Measurements from ENCODE around the gene NPAS2. TPM values are rescaled to one million over a fixed set of nuclear protein-coding genes. Genes with fewer than 3 reads are reported as not detected.

Gene NPAS2
- total RNA-seq, 5 donors from 2014 or later (not counting 1 experiment from before 2014, with no cell fraction given), result 3.5 to 9.5 (median 4.4) TPM

DNA sequence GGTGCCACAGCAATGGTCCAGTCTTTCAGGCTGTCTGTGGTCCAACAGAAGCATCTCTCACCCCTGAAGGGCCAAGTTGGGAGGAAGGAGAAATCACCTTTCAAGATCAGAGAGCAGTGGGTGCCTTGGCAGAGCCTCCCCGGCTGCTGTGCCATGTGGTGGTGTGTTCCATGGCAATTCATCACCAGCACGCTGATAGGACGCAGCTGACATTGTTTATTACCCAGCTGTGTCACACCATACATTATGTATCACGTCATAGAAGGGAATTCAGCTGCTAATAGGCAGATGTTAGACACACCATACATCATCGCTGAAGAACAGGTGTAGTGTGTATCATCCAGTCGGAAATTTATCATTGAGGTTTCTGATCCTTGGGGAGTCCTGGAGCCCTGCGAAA is 152.5 kb downstream of the NPAS2 start:
- no peak for DNase-seq
- H3K27ac Mint-ChIP-seq, result no peak overlapping the region
- ChIA-PET CTCF (interaction anchor here in 1 of 2 donors (0.6 kb wide), 1 partner anchor 14 kb away, joined by 5 read pairs; no protein-coding TSS in a partner anchor), POLR2A (no interaction called here)
- H3K27me3 Mint-ChIP-seq, result peaks cover 0 to 6% of the 10 kb centered on the region in 2 donors
- no peak for ATAC-seq (replicated peaks in 1 of 4)
- Histone ChIP-seq H3K36me3 (ENCODE audit: control insufficient read depth in 2 of 2, extremely low read depth in 1 of 2, insufficient read depth in 1 of 2, low read length in 1 of 2) (no peaks in the 10 kb centered on the region), H3K27ac (ENCODE audit: low read length) (no peak overlapping the region), H3K27me3 (replicated peaks in 1 of 2; ENCODE audit: control insufficient read depth in 2 of 2, extremely low read depth in 1 of 2, insufficient read depth in 2 of 2, low read length in 1 of 2) (peaks cover 0 to 22% of the 10 kb centered on the region in 2 experiments), H3K4me3 (ENCODE audit: control insufficient read depth in 1 of 2, extremely low read depth in 1 of 2, low read length in 1 of 2) (no peak overlapping the region), H3K9me3 (no peaks in the 10 kb centered on the region), H3K4me1 (ENCODE audit: control insufficient read depth in 1 of 2, extremely low read depth in 1 of 2, insufficient read depth in 2 of 2, low read length in 2 of 2) (no peaks in the 10 kb centered on the region)
- peaks cover 0 to 2% (median 0%) of the 10 kb centered on the region in 3 donors for H3K4me1 Mint-ChIP-seq
- WGBS (ENCODE audit: insufficient coverage), result no CpG with 5 or more reads among the region's 7 CpGs
- no peaks in the 10 kb centered on the region for H3K36me3 Mint-ChIP-seq
- H3K9me3 Mint-ChIP-seq, result no peaks in the 10 kb centered on the region
- H3K4me3 Mint-ChIP-seq, result no peak overlapping the region

DNA sequence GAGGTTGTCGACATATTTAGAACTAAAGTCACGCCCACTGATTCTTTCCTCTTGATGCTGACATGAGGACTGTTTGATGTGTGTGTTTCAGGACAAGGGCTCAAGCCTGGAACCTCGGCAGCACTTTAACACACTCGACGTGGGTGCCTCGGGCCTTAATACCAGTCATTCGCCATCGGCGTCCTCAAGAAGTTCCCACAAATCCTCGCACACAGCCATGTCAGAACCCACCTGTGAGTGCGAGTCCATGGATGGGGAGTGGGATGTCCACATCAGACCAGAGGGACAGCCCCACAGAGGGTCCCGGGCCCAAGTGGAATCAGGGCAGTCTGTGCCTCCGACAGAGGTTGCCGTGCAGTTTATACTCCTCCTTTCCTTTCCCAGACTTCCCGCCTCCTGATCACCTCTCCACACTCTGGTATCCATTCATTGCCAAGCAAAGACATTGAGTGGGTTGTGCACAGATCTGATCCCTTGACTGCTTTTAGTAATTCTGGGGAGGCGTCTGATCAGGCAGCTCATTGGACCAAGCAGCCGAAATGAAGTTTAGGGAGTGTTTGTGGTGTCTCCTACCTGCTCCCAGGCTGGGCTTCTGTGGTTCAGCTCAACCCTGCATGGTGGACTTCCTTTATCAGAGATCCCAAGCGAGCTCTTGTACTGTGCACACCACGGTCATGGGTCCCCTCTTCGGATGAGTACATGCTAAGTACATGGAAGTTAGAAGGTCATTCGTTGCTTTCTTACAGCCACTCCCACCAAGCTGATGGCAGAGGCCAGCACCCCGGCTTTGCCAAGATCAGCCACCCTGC is 155.0 kb downstream of the NPAS2 start:
- Mint-ChIP-seq H3K36me3 (no peaks in the 10 kb centered on the region), H3K4me3 (no peak overlapping the region), H3K27me3 (peaks cover 0 to 7% of the 10 kb centered on the region in 2 donors), H3K4me1 (peaks cover 0 to 2% (median 0%) of the 10 kb centered on the region in 3 donors), H3K9me3 (no peaks in the 10 kb centered on the region), H3K27ac (no peak overlapping the region)
- Histone ChIP-seq H3K9me3 (no peaks in the 10 kb centered on the region), H3K27me3 (replicated peaks in 1 of 2; ENCODE audit: control insufficient read depth in 2 of 2, extremely low read depth in 1 of 2, insufficient read depth in 2 of 2, low read length in 1 of 2) (peaks cover 0 to 22% of the 10 kb centered on the region in 2 experiments), H3K36me3 (ENCODE audit: control insufficient read depth in 2 of 2, extremely low read depth in 1 of 2, insufficient read depth in 1 of 2, low read length in 1 of 2) (no peaks in the 10 kb centered on the region), H3K4me3 (ENCODE audit: control insufficient read depth in 1 of 2, extremely low read depth in 1 of 2, low read length in 1 of 2) (no peak overlapping the region), H3K4me1 (ENCODE audit: control insufficient read depth in 1 of 2, extremely low read depth in 1 of 2, insufficient read depth in 2 of 2, low read length in 2 of 2) (no peaks in the 10 kb centered on the region), H3K27ac (ENCODE audit: low read length) (no peak overlapping the region)
- DNase-seq, result no peak
- CTCF ChIA-PET, result no interaction called here
- no peak for ATAC-seq (replicated peaks in 1 of 4)
- WGBS (ENCODE audit: insufficient coverage), result 93% methylated on average over 9 of the region's 22 CpGs
- POLR2A ChIA-PET, result no interaction called here

DNA sequence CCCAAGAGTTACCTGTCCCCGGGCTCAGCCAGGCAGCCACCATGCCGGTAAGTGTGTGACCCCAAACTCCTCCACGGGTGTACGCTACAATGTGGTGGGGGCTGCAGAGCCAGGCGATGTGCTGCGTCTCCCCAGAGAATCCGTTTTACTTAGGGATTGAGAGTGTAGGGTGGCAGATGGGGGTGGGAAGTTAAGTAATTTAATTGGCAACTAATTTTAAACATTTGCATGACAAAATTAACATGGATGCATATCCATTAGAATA is 155.5 kb downstream of the NPAS2 start:
- H3K4me3 ChIP-seq (ENCODE audit: control insufficient read depth in 1 of 2, extremely low read depth in 1 of 2, low read length in 1 of 2), result no peak overlapping the region
- ChIA-PET POLR2A (no interaction called here), CTCF (no interaction called here)
- H3K9me3 ChIP-seq, result no peaks in the 10 kb centered on the region
- H3K27ac ChIP-seq (ENCODE audit: low read length), result no peak overlapping the region
- Mint-ChIP-seq H3K9me3 (no peaks in the 10 kb centered on the region), H3K4me3 (no peak overlapping the region), H3K27me3 (peaks cover 0 to 7% of the 10 kb centered on the region in 2 donors), H3K36me3 (no peaks in the 10 kb centered on the region), H3K4me1 (peaks cover 0 to 2% (median 0%) of the 10 kb centered on the region in 3 donors), H3K27ac (no peak overlapping the region)
- H3K36me3 ChIP-seq (ENCODE audit: control insufficient read depth in 2 of 2, extremely low read depth in 1 of 2, insufficient read depth in 1 of 2, low read length in 1 of 2), result no peaks in the 10 kb centered on the region
- no peaks in the 10 kb centered on the region for H3K4me1 ChIP-seq (ENCODE audit: control insufficient read depth in 1 of 2, extremely low read depth in 1 of 2, insufficient read depth in 2 of 2, low read length in 2 of 2)
- 95% methylated on average over 3 of the region's 7 CpGs for WGBS (ENCODE audit: insufficient coverage)
- ATAC-seq (replicated peaks in 1 of 4) (no peak), DNase-seq (no peak)
- peaks cover 0 to 18% of the 10 kb centered on the region in 2 experiments for H3K27me3 ChIP-seq (replicated peaks in 1 of 2; ENCODE audit: control insufficient read depth in 2 of 2, extremely low read depth in 1 of 2, insufficient read depth in 2 of 2, low read length in 1 of 2)

DNA sequence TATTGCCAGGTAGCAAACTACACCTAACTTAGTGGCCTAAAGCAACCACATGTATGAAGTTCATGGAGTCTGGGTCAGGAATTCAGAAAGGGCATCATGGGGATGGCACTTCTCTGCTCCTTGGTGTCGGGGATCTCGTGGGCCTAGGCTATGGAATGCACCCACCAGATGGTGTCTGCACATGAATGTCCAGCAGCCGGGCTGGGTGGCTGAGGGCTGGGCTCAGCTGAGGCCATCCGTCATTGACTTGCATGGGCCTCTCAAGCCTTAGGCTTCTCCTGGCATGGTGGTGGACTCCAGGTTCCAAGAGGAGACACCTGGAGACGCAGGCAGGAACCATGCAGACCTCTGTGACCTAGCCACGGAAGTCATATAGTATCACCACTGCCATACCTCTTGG is 156.1 kb downstream of the NPAS2 start:
- Histone ChIP-seq H3K9me3 (no peaks in the 10 kb centered on the region), H3K27ac (ENCODE audit: low read length) (no peak overlapping the region), H3K27me3 (replicated peaks in 1 of 2; ENCODE audit: control insufficient read depth in 2 of 2, extremely low read depth in 1 of 2, insufficient read depth in 2 of 2, low read length in 1 of 2) (peaks cover 0 to 18% of the 10 kb centered on the region in 2 experiments), H3K4me1 (ENCODE audit: control insufficient read depth in 1 of 2, extremely low read depth in 1 of 2, insufficient read depth in 2 of 2, low read length in 2 of 2) (no peaks in the 10 kb centered on the region), H3K36me3 (ENCODE audit: control insufficient read depth in 2 of 2, extremely low read depth in 1 of 2, insufficient read depth in 1 of 2, low read length in 1 of 2) (no peaks in the 10 kb centered on the region), H3K4me3 (ENCODE audit: control insufficient read depth in 1 of 2, extremely low read depth in 1 of 2, low read length in 1 of 2) (no peak overlapping the region)
- Mint-ChIP-seq H3K27me3 (peaks cover 0 to 9% of the 10 kb centered on the region in 2 donors), H3K9me3 (no peaks in the 10 kb centered on the region), H3K36me3 (no peaks in the 10 kb centered on the region), H3K4me3 (no peak overlapping the region), H3K27ac (no peak overlapping the region), H3K4me1 (peaks cover 0 to 2% (median 0%) of the 10 kb centered on the region in 3 donors)
- DNase-seq (no peak), ATAC-seq (replicated peaks in 1 of 4) (no peak)
- CTCF ChIA-PET, result interaction anchor here in 1 of 2 donors (0.5 kb wide), 1 partner anchor 373 kb away, joined by 4 read pairs; no protein-coding TSS in a partner anchor
- whole genome bisulfite sequencing (ENCODE audit: insufficient coverage), result 95% methylated on average over 6 of the region's 6 CpGs
- POLR2A ChIA-PET, result no interaction called here

DNA sequence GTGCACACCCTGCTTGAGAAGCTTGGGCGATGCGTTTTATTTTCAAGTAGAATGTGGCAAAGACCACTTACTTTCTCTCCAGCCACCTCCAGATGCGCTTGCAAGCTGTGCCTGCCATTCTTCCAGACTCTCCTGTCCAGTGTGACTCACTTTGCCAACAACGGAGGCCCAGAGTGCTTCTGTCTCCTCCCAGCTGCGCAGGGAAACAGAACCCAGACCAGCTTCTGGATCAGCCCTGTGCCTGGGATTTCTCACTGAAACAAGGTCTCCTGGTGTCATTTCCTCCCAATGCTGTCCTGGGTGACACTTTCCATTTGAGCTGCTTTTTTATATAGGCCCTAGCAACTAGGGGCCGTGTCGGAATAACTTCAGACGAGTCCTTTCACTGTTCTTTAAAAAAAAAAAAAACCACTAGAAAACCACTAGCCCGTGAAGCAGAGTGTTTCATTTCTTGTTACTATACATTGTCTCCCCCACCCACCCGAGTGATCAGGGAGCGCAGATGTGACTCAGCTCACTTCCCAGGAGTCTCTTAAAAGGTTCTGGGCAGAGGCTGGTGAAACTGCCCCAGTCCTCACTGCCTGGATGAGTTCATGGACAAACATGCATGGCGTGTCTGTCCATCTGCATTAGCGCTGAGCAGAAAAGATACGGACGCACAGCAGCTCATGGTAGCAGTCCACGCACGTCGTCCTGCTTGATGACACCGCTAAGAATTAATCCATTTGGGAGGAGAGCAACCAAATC is 156.9 kb downstream of the NPAS2 start:
- peaks cover 0 to 2% (median 0%) of the 10 kb centered on the region in 3 donors for H3K4me1 Mint-ChIP-seq
- DNase-seq (no peak), ATAC-seq (replicated peaks in 1 of 4) (no peak)
- WGBS (ENCODE audit: insufficient coverage), result 68% methylated on average over 19 of the region's 19 CpGs
- H3K4me3 Mint-ChIP-seq, result no peak overlapping the region
- Histone ChIP-seq H3K27ac (ENCODE audit: low read length) (no peak overlapping the region), H3K27me3 (replicated peaks in 1 of 2; ENCODE audit: control insufficient read depth in 2 of 2, extremely low read depth in 1 of 2, insufficient read depth in 2 of 2, low read length in 1 of 2) (peaks cover 0 to 13% of the 10 kb centered on the region in 2 experiments), H3K36me3 (ENCODE audit: control insufficient read depth in 2 of 2, extremely low read depth in 1 of 2, insufficient read depth in 1 of 2, low read length in 1 of 2) (peaks cover 0 to under 1% of the 10 kb centered on the region in 2 donors), H3K9me3 (no peaks in the 10 kb centered on the region), H3K4me1 (ENCODE audit: control insufficient read depth in 1 of 2, extremely low read depth in 1 of 2, insufficient read depth in 2 of 2, low read length in 2 of 2) (no peaks in the 10 kb centered on the region), H3K4me3 (ENCODE audit: control insufficient read depth in 1 of 2, extremely low read depth in 1 of 2, low read length in 1 of 2) (no peak overlapping the region)
- H3K9me3 Mint-ChIP-seq, result no peaks in the 10 kb centered on the region
- H3K36me3 Mint-ChIP-seq, result no peaks in the 10 kb centered on the region
- H3K27ac Mint-ChIP-seq, result no peak overlapping the region
- CTCF ChIA-PET, result interaction anchor here in 1 of 2 donors (0.5 kb wide), 1 partner anchor 373 kb away, joined by 4 read pairs; no protein-coding TSS in a partner anchor
- peaks cover 0 to 6% of the 10 kb centered on the region in 2 donors for H3K27me3 Mint-ChIP-seq
- POLR2A ChIA-PET, result no interaction called here

DNA sequence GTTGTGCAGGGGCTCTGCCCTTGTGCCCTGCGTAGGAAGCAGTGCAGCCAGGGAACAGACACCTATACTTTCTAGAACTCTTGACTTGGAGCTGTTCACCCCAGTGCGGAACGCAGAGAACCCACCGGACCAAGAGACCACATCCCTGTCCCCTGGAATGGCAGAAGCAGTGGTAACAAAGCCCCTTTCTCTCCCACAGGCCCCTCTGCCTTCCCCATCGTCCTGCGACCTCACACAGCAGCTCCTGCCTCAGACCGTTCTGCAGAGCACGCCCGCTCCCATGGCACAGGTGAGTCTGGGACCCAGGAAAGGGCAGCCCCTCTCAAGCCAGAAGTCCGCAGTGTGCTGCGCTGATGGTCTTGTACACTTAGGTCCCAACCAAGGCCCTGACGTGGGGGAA is 157.6 kb downstream of the NPAS2 start:
- Histone ChIP-seq H3K9me3 (no peaks in the 10 kb centered on the region), H3K27ac (ENCODE audit: low read length) (no peak overlapping the region), H3K36me3 (ENCODE audit: control insufficient read depth in 2 of 2, extremely low read depth in 1 of 2, insufficient read depth in 1 of 2, low read length in 1 of 2) (peaks cover 0 to 2% of the 10 kb centered on the region in 2 donors), H3K27me3 (replicated peaks in 1 of 2; ENCODE audit: control insufficient read depth in 2 of 2, extremely low read depth in 1 of 2, insufficient read depth in 2 of 2, low read length in 1 of 2) (peaks cover 0 to 13% of the 10 kb centered on the region in 2 experiments), H3K4me1 (ENCODE audit: control insufficient read depth in 1 of 2, extremely low read depth in 1 of 2, insufficient read depth in 2 of 2, low read length in 2 of 2) (no peaks in the 10 kb centered on the region), H3K4me3 (ENCODE audit: control insufficient read depth in 1 of 2, extremely low read depth in 1 of 2, low read length in 1 of 2) (no peak overlapping the region)
- ChIA-PET POLR2A (no interaction called here), CTCF (no interaction called here)
- Mint-ChIP-seq H3K4me3 (no peak overlapping the region), H3K4me1 (peaks cover 0 to 2% (median 0%) of the 10 kb centered on the region in 3 donors), H3K36me3 (no peaks in the 10 kb centered on the region), H3K27me3 (peaks cover 0 to 6% of the 10 kb centered on the region in 2 donors), H3K9me3 (no peaks in the 10 kb centered on the region), H3K27ac (no peak overlapping the region)
- DNase-seq (no peak), ATAC-seq (replicated peaks in 1 of 4) (no peak)
- WGBS (ENCODE audit: insufficient coverage), result 93% methylated on average over 10 of the region's 12 CpGs

All from T-cell (primary cell).